HG03196 (cell line): ENCODE results near the gene LYRM7.
A peak's percentile ranks its signal among the peaks of the same experiment; 100 is the strongest.
"Not testable (repeated sequence)": the region's sequence is repeated elsewhere in the genome, so short reads cannot be mapped to it uniquely, and the experiment has no call there.

Source experiments
- ATAC-seq: cut with Tn5 transposase; IDR thresholded peaks from one replicate; pipeline ENCODE4 v1.9.1; 2021; ENCODE audit not compliant: unreplicated experiment

LYRM7 gene

GRCh38 chr5:131218392-131218791, 47.6 kb downstream of the LYRM7 start:
- ATAC-seq = no peak

DNA sequence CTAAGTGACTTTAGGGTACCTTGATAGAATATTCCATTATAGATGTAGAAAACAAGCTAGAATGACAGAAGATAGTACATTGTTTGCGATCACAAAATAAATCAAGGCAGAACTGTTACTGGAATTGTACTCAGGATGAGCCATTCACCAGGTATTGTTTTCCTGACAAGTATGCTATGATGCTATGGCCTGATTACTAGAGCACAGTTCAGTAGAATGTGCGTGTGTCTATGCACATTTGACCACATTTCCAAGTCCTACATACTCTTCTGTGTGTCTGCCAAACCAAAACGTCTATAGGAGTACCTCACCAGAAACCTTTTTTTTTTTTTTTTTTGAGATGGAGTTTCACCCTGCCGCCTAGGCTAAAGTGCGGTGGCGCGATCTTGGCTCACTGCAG, 49.8 kb downstream of the LYRM7 start:
- no peak for ATAC-seq

GRCh38 chr5:131221008-131221703, 50.4 kb downstream of the LYRM7 start:
- no peak for ATAC-seq

DNA sequence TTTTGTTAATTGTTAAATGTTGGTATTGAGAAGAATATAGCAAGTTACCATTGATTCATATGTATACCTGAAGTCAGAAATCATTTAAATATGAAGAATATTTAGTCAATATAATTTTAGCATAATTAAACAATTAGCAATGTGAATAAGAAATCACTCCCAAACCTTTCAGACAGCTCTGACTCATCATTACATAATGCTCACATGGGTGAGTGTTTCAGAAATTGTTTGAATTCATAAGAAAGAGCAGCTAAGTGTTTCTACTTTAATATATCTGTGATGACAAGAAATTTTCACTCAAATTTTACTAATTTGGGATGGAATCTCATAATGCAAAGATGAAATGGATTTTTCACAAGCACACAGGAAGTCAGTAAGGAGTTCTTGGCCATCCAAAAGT, 51.1 kb downstream of the LYRM7 start:
- no peak for ATAC-seq

GRCh38 chr5:131222731-131223130, 52.0 kb downstream of the LYRM7 start:
- no peak for ATAC-seq

DNA sequence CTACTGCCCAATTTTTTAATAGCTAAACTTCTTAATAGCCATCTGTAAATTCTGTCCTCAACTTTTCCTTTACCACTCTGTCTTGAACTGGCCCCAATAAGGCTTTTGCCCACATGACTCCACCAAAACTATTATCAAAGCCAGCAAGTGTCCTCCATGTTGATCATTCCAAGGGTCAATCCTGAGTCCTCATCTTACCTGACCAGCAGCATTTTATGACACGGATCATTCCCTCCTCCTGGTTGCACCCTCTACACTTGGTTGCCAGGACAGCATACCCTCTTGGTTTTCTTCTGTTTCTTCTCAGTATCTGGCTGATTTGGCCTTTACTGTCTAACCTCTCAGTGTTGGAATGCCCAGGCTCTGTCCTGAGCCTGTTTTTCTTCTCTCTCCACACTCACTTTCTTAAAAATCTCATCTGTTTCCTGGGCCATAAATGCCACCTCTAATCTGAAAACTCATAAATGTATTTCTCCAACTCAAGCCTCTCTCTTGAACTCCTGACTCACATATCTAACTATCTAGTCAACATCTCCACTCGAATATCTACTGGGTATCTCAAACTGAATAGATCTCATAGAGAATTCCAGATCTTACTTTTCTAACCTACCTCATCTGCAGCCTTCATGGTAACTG, 53.1 kb downstream of the LYRM7 start:
- ATAC-seq = no peak

- peak; percentile 83 for ATAC-seq
Observed at GRCh38 chr5:131224387-131225201, 53.9 kb downstream of the LYRM7 start.

GRCh38 chr5:131225282-131225974, 54.7 kb downstream of the LYRM7 start:
- ATAC-seq = no peak

GRCh38 chr5:131226899-131227298, 56.2 kb downstream of the LYRM7 start:
- ATAC-seq = no peak

- no peak for ATAC-seq
Observed at GRCh38 chr5:131228646-131229045, 57.9 kb downstream of the LYRM7 start.

DNA sequence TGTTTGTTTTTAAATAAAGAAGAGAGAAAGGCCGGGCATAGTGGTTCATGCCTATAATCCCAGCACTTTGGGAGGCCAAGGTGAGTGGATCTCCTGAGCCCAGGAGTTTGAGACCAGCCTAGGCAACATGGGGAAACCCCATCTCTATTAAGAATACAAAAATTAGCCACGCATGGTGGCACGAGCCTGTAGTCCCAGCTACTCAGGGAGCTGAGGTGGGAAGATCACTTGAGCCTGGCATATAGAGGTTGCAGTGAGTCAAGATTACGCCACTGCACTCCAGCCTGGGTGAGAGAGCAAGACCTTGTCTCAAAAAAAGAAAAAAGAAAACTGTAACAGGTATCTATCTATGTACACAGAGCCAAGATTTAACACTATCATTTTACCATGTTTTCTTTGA, 58.9 kb downstream of the LYRM7 start:
- no peak for ATAC-seq

DNA sequence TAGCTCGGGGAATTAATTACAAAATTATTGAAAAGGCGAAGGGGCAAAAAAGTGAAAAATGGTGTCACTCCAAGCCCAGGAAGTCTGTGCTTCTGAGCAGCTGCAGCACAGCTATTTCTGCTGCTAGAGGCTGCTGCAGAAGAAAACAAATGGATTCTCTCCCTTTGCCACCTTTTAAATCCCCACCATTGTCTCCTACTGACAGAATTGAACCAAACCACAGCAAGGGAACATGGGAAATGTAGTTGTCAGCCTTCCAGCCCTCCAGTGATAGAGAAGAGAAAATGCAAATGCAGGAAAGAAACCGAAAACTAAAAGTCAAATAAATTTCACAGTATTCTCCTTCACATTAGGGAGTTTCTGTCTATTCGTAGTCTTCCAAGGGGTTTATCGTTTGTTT, 59.7 kb downstream of the LYRM7 start:
- no peak for ATAC-seq

- no peak for ATAC-seq
Observed at GRCh38 chr5:131239686-131240085, 68.9 kb downstream of the LYRM7 start.

DNA sequence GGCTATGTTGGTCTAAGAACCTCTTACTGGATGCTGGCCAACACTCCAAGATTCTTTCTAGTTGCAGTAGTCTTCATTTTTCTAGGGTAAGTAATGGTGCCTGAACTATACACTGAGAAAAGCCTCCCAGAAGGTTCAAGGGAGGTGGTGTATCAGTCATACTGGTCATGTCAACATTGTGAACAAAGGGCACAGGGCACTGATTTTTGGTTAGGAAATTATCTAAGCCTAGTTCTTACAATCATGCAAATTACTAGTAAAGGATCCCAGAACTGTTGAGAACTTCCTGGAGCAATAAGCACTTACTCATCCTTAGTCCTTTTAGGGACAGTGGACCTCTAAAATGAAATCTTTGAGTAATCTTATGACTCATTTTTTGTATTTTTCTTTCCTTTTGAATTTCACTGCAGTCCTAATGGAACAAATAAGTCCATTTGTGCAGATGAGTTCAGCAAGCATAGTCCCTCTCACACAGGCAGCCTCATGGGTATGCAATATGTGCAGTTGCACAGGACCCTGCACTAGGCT, 72.0 kb downstream of the LYRM7 start:
- no peak for ATAC-seq

DNA sequence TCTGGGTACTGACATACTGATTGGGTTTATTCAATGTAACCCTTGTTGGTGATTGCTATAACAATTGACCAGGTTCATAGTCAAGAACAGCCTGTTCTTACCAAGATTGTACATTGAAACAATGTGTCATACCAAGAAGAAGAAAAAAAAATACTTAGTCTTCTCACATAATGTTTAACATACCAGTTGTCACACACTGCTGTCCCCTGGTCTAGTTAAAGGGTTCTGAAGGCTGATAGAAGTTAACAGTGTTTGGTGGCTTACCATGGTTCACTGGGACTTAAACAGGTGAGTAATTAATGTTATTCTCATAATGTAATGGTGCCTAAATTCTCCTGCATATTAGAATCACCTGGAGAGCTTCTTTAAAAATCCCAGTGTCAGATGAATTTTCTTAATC, 74.6 kb downstream of the LYRM7 start:
- ATAC-seq = peak; percentile 51

DNA sequence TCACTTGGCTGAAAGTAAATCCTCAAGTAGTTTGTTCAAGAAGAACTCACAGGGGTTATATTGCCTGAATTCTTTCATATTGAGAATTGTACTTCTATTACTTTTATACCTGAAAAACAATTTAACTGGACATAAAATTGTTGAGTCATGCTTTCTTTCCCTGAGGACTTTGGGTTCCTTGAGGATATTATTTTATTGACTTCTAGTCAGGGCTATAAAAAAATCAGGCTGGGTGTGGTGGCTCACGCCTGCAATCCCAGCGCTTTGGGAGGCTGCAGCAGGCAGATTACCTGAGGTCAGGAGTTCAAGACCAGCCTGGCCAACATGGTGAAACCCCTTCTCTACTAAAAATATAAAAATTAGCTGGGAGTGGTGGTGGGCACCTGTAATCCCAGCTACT, 75.2 kb downstream of the LYRM7 start:
- ATAC-seq = no peak

DNA sequence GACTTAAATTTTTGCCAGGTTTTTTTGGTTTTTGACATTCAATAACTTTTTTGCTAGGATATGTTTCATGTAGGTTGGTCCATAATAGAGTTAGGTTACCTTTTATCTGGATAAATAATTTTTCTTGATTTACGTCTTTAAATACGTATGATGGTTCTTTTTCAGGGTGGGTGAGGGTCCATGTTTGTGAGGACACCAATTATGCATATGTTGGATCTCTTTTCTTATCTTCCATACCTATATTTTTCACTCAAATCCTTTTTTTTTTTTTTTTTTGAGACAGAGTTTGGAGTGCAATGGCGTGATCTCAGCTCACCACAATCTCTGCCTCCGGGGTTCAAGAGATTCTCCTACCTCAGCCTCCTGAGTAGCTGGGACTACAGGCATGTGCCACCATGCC, 75.8 kb downstream of the LYRM7 start:
- ATAC-seq = no peak

DNA sequence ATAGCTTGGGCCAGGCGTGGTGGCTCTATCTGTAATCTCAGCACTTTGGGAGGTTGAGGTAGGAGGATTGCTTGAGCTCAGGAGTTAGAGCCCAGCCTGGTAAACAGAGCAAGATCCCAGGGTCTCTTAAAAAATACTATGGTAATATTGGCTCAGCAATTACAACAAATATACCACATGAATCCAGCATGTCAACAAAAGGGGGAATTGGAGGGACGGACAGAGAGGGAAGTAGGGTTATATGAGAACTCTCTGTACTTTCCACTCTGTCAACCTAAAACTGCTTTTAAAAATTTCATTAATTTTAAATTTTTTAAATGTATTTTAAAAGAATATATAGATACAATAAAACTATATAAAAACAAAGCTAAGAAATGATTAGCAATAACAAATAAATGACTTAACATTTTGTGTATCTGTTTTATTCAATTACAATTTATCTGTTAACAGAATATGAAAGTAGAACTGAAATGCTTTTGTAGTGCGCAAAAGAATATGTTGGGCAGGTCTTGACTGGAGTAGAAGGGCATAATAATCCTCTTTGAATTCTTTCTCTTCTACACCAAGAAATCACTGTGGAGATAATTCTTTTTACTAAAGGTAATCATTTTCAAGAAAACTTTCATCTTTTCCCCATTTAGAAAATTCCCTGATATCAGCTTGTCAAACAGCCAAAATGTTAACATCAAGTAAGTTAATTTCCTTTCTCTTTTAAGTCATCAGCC, 80.2 kb downstream of the LYRM7 start:
- no peak for ATAC-seq

DNA sequence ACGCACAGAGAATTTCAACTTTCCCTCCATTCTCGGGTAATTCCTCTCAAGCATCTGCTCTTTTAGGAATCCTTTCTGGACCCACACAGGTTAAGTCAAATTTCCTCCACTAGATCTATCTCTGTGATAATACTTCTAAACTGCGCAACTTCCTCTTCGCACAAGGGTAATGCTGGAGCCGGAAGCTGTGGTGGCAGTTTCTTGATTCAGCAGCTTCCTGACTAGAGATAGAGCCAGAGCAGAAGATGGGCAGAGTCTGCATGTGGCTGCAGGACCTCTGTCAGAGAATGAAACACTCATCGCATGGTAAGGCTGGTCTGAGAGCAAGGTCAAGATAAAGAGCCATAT, 82.1 kb downstream of the LYRM7 start:
- ATAC-seq = peak; percentile 83

DNA sequence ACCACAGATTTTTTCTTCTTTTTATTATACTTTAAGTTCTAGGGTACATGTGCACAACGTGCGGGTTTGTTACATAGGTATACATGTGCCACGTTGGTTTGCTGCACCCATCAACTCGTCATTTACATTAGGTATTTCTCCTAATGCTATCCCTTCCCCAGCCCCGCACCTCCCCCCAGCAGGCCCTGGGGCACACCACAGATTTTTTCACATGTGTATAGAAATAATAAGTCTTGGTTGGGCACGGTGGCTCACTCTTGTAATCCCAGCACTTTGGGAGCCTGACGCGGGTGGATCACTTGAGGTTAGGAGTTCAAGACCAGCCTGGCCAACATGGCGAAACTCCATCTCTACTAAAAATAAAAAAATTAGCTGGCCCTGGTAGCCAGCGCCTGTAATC, 83.3 kb downstream of the LYRM7 start:
- ATAC-seq = not testable (repeated sequence)

GRCh38 chr5:131254741-131255140, 84.0 kb downstream of the LYRM7 start:
- no peak for ATAC-seq
